PC-9 (cell line): ENCODE results near the gene DLGAP1.
A peak's percentile ranks its signal among the peaks of the same experiment; 100 is the strongest.

Experiments used
- CTCF ChIP-seq: fragments of 200-600 bp; sonication (generic); conservative IDR thresholded peaks from 2 replicates; pipeline ENCODE4 v1.6.1; 2017; ENCODE audit warnings: mixed run types, antibody characterized with exemption, mild to moderate bottlenecking, moderate library complexity
- EZH2 ChIP-seq: fragments of 200-600 bp; sonication (generic); IDR thresholded peaks from 2 replicates; pipeline ENCODE4 v1.8.0; 2017; ENCODE audit warnings: antibody characterized with exemption, low read depth

GRCh38 chr18:3596637-3597384 lies 858.3 kb downstream of the DLGAP1 start:
- TF ChIP-seq CTCF (peak; percentile 25; the same call in 1 of the 2 replicates), EZH2 (no peak)
